ENCODE data around the gene SH3BP2.

The SH3BP2 gene

GRCh38 chr4:2869659-2870058, 76.8 kb downstream of the SH3BP2 start:
- in situ Hi-C loops (cut with MboI; ENCODE audit: low sequenced_read_pairs) = no loop called here

- in situ Hi-C loops (cut with MboI; ENCODE audit: low sequenced_read_pairs) = no loop called here
Measured at GRCh38 chr4:2870082-2870481, 77.2 kb downstream of the SH3BP2 start.

- in situ Hi-C loops (cut with MboI; ENCODE audit: low sequenced_read_pairs) = no loop called here
Measured at GRCh38 chr4:2871466-2871865, 78.6 kb downstream of the SH3BP2 start.

GRCh38 chr4:2871911-2872310, 79.0 kb downstream of the SH3BP2 start:
- in situ Hi-C loops (cut with MboI; ENCODE audit: low sequenced_read_pairs) = no loop called here

- in situ Hi-C loops (cut with MboI; ENCODE audit: low sequenced_read_pairs) = no loop called here
Measured at GRCh38 chr4:2873329-2873728, 80.4 kb downstream of the SH3BP2 start.

- in situ Hi-C loops (cut with MboI; ENCODE audit: low sequenced_read_pairs) = no loop called here
Measured at GRCh38 chr4:2874861-2875260, 82.0 kb downstream of the SH3BP2 start.

GRCh38 chr4:2875556-2875955, 82.7 kb downstream of the SH3BP2 start:
- in situ Hi-C loops (cut with MboI; ENCODE audit: low sequenced_read_pairs) = no loop called here

- in situ Hi-C loops (cut with MboI; ENCODE audit: low sequenced_read_pairs) = no loop called here
Measured at GRCh38 chr4:2878346-2878745, 85.5 kb downstream of the SH3BP2 start.

GRCh38 chr4:2879026-2879425, 86.1 kb downstream of the SH3BP2 start:
- in situ Hi-C loops (cut with MboI; ENCODE audit: low sequenced_read_pairs) = no loop called here

- in situ Hi-C loops (cut with MboI; ENCODE audit: low sequenced_read_pairs) = no loop called here
Measured at GRCh38 chr4:2881431-2881830, 88.5 kb downstream of the SH3BP2 start.

- in situ Hi-C loops (cut with MboI; ENCODE audit: low sequenced_read_pairs) = no loop called here
Measured at GRCh38 chr4:2882341-2882740, 89.5 kb downstream of the SH3BP2 start.

- in situ Hi-C loops (cut with MboI; ENCODE audit: low sequenced_read_pairs) = no loop called here
Measured at GRCh38 chr4:2886161-2886560, 93.3 kb downstream of the SH3BP2 start.

- in situ Hi-C loops (cut with MboI; ENCODE audit: low sequenced_read_pairs) = no loop called here
Measured at GRCh38 chr4:2886622-2887021, 93.7 kb downstream of the SH3BP2 start.

- in situ Hi-C loops (cut with MboI; ENCODE audit: low sequenced_read_pairs) = no loop called here
Measured at GRCh38 chr4:2887343-2887742, 94.5 kb downstream of the SH3BP2 start.

GRCh38 chr4:2888886-2889285, 96.0 kb downstream of the SH3BP2 start:
- in situ Hi-C loops (cut with MboI; ENCODE audit: low sequenced_read_pairs) = no loop called here
